K562 (cell line): ENCODE measurements around the gene RTP3. TPM values are rescaled to one million over a fixed set of nuclear protein-coding genes. Genes with fewer than 3 reads are reported as not detected.

Experiments
- C11orf30 ChIP-seq: fragments of 450-650 bp; IDR thresholded peaks from 2 replicates; pipeline ENCODE4 v1.6.1; 2016; ENCODE audit warnings: low read depth, mild to moderate bottlenecking
- CBX8 ChIP-seq: fragments of 200-600 bp; sonication (generic); IDR thresholded peaks from 2 replicates; pipeline ENCODE4 v1.6.1; 2012; ENCODE audit warnings: borderline replicate concordance, mixed run types, low read depth, mild to moderate bottlenecking, moderate library complexity, mixed read lengths, low read length, control low read depth, inconsistent platforms; ENCODE audit not compliant: poor library complexity, severe bottlenecking; ENCODE audit errors: extremely low read depth
- DEAF1 ChIP-seq: fragments of 450-650 bp; formaldehyde crosslinking; IDR thresholded peaks from 2 replicates; pipeline ENCODE4 v1.4.0; 2020; ENCODE audit warnings: mild to moderate bottlenecking, moderate library complexity
- HLTF ChIP-seq: fragments of 450-650 bp; IDR thresholded peaks from 2 replicates; pipeline ENCODE4 v1.6.1; 2016
- IRF1 ChIP-seq: sonication (generic); formaldehyde crosslinking; IDR thresholded peaks from 2 replicates; pipeline ENCODE4 v1.8.0; 2022; ENCODE audit warnings: missing genetic modification reagents, mild to moderate bottlenecking, borderline replicate concordance
- MBD2 ChIP-seq: sonication (generic); IDR thresholded peaks from 2 replicates; pipeline ENCODE4 v1.6.1; 2016; ENCODE audit warnings: low read depth, borderline replicate concordance
- MCM5 ChIP-seq: fragments of 450-650 bp; IDR thresholded peaks from 2 replicates; pipeline ENCODE4 v1.6.1; 2016; ENCODE audit warnings: low read depth
- NR2F6 ChIP-seq: fragments of 450-650 bp; formaldehyde crosslinking; IDR thresholded peaks from 2 replicates; pipeline ENCODE4 v1.4.0; 2020; ENCODE audit warnings: mild to moderate bottlenecking
- PBX2 ChIP-seq, 2 experiments: IDR thresholded peaks in 1 of 2; conservative IDR thresholded peaks in 1 of 2; 2 replicates each; pipeline ENCODE4 v1.6.1; 2016; ENCODE audit warnings: low read depth in 2 of 2, mild to moderate bottlenecking in 1 of 2, missing compliant biosample characterization in 1 of 2, missing genetic modification characterization in 1 of 2, moderate library complexity in 1 of 2
- PHF8 ChIP-seq: fragments of 200-600 bp; sonication (generic); IDR thresholded peaks from 2 replicates; pipeline ENCODE4 v1.6.1; 2012; ENCODE audit warnings: mixed run types, mild to moderate bottlenecking, inconsistent platforms, low read length, moderate library complexity, borderline replicate concordance
- PTTG1 ChIP-seq: fragments of 450-650 bp; IDR thresholded peaks from 2 replicates; pipeline ENCODE4 v1.6.1; 2016; ENCODE audit warnings: low read depth, mild to moderate bottlenecking, missing genetic modification characterization, missing compliant biosample characterization
- RBM15 ChIP-seq: fragments of 200-400 bp; formaldehyde crosslinking; IDR thresholded peaks from 2 replicates; pipeline ENCODE4 v1.6.1; 2018; ENCODE audit warnings: mild to moderate bottlenecking, low read length, moderate library complexity; ENCODE audit not compliant: insufficient read depth
- SETDB1 ChIP-seq: IDR thresholded peaks from one replicate; pipeline ENCODE4 v1.6.1; 2012; ENCODE audit warnings: low read length, control low read depth, inconsistent platforms
- SRSF9 ChIP-seq: fragments of 200-400 bp; formaldehyde crosslinking; IDR thresholded peaks from 2 replicates; pipeline ENCODE4 v1.6.1; 2017; ENCODE audit warnings: low read depth, low read length, borderline replicate concordance
- THRB ChIP-seq: fragments of 450-650 bp; formaldehyde crosslinking; conservative IDR thresholded peaks from 2 replicates; pipeline ENCODE4 v1.4.0; 2022; ENCODE audit warnings: mild to moderate bottlenecking, missing genetic modification characterization
- ZBTB1 ChIP-seq: sonication (generic); formaldehyde crosslinking; IDR thresholded peaks from 2 replicates; pipeline ENCODE4 v1.8.1; 2023; ENCODE audit warnings: missing genetic modification reagents, low read depth, mild to moderate bottlenecking, borderline replicate concordance
- ZBTB43 ChIP-seq: sonication (generic); formaldehyde crosslinking; IDR thresholded peaks from 2 replicates; pipeline ENCODE4 v1.8.0; 2023; ENCODE audit warnings: mild to moderate bottlenecking, missing genetic modification reagents
- ZNF175 ChIP-seq: fragments of 200-800 bp; sonication (Bioruptor generic); IDR thresholded peaks from 2 replicates; pipeline ENCODE4 v1.6.1; 2016; ENCODE audit warnings: low read depth, mild to moderate bottlenecking, missing genetic modification characterization, missing compliant biosample characterization
- ZNF717 ChIP-seq: fragments of 250-450 bp; sonication (Bioruptor Pico); IDR thresholded peaks from 2 replicates; pipeline ENCODE4 v1.5.0; 2021
- polyA plus RNA-seq, 8 experiments: library from polyadenylated mRNA; depleted of rRNA in 4 of 8; stranded (reverse) in 5 of 8; unstranded in 3 of 8; fragments of >200 nt; fragmentation: Nextera tagmentation in 2 of 8; fragmentation: Illumina TruSeq in 1 of 8; extraction: Ambion mirVana in 2 of 8; extraction: Trizol in 1 of 8; gene quantifications; 2 replicates each; pipeline versions ENCODE4 v1.2.1 to v1.2.3, GENCODE V29; 2011 to 2014; ENCODE audit warnings: inconsistent platforms in 1 of 8, missing spikeins in 1 of 8
- total RNA-seq, 7 experiments: library from RNA; depleted of rRNA in 6 of 7; stranded (reverse); fragments of >200 nt in 6 of 7; fragmentation: Illumina TruSeq in 2 of 7; extraction: Trizol in 2 of 7; gene quantifications; 2 replicates each; pipeline versions ENCODE4 v1.2.1 to v1.2.3, GENCODE V29; 2011 to 2021; ENCODE audit warnings: low replicate concordance in 1 of 7

The RTP3 gene
- total and polyA plus RNA-seq, 9 of the 15 experiments (the other 6 are each of a cell fraction or from before 2014, with no cell fraction given), result not detected

- TF ChIP-seq ZBTB1 (CRISPR knock-in tag) (no peak), MCM5 (no peak), C11orf30 (peak; percentile 81), SRSF9 (no peak), CBX8 (no peak), PHF8 (no peak), THRB (CRISPR knock-in tag) (peak; percentile 69; the same call in 1 of the 2 replicates), MBD2 (peak; percentile 87), ZBTB43 (CRISPR knock-in tag) (no peak), HLTF (peak; percentile 94), NR2F6 (CRISPR knock-in tag) (no peak), ZNF717 (no peak), ZNF175 (CRISPR knock-in tag) (peak; percentile 99), SETDB1 (no peak), PBX2 (CRISPR knock-in tag; IDR thresholded peaks at IDR 0.05; ENCODE audit: low read depth) (peak; percentile 63), PBX2 (tag; conservative IDR thresholded peaks at IDR 0.05; ENCODE audit: low read depth) (peak; percentile 100), DEAF1 (peak; percentile 24; the same call in 1 of the 2 replicates), RBM15 (no peak), IRF1 (no peak), PTTG1 (0 out of 2 replicates have a peak, but pooled peaks have one; percentile 15)
Measured at GRCh38 chr3:46508850-46509591, 11.2 kb downstream of the RTP3 start (continued).
